A549 (cell line): Measurements from ENCODE around the gene ARMCX1. TPM values are rescaled to one million over a fixed set of nuclear protein-coding genes. Genes with fewer than 3 reads are reported as not detected.

Experiments used
- ATAC-seq, 2 experiments: fragments of 200-7000 bp in 1 of 2; fragments of >200 bp in 1 of 2; cut with Nextera tagmentation in 1 of 2; cut with Tn5 transposase in 1 of 2; 3 replicates each; pipeline versions ENCODE4 v1.8.0 to v1.9.1; 2018 to 2020; ENCODE audit warnings: mild to moderate bottlenecking in 1 of 2, moderate library complexity in 1 of 2
- CTCF ChIA-PET: fragments of 300-600 bp; sonication (Branson Sonifier 250); formaldehyde crosslinking; extraction: SDS; loops from one replicate; lab custom pipeline; 2021; ENCODE audit warnings: antibody characterized with exemption, inconsistent platforms; lab: Yijun Ruan, JAX
- POLR2A ChIA-PET: fragments of 350-600 bp; formaldehyde crosslinking; extraction: SDS; loops from one replicate; lab custom pipeline; 2021; ENCODE audit warnings: antibody characterized with exemption, inconsistent platforms; lab: Yijun Ruan, JAX
- DNase-seq, 2 experiments: peaks; one replicate each; pipeline versions ENCODE4 v3.0.0 to v3.0.0-alpha.2; 2011 to 2016; ENCODE audit warnings: low read depth in 1 of 2, low spot score in 1 of 2
- FAIRE-seq: peaks from 2 replicates; lab custom pipeline; 2011; peaks lifted over from hg19 to GRCh38; lab: Jason Lieb, UNC
- H3K27ac ChIP-seq, 2 experiments: fragments of >200 bp; sonication (Bioruptor Twin); formaldehyde crosslinking; 3 replicates each; pipeline ENCODE4 v1.5.1; 2016 to 2017
- H3K4me1 ChIP-seq: fragments of >200 bp; sonication (Bioruptor Twin); formaldehyde crosslinking; 3 replicates; pipeline ENCODE4 v1.6.1; 2016
- H3K4me2 ChIP-seq: fragments of >200 bp; sonication (Bioruptor Twin); formaldehyde crosslinking; 3 replicates; pipeline ENCODE4 v1.6.1; 2016
- H3K4me3 ChIP-seq: fragments of >200 bp; sonication (Bioruptor Twin); formaldehyde crosslinking; 3 replicates; pipeline ENCODE4 v1.5.1; 2016
- H3K9me3 ChIP-seq: fragments of >200 bp; sonication (Bioruptor Twin); formaldehyde crosslinking; 3 replicates; pipeline ENCODE4 v1.6.1; 2016
- BHLHE40 ChIP-seq: IDR thresholded peaks from 2 replicates; pipeline ENCODE4 v1.6.1; 2012; ENCODE audit warnings: low read depth, low read length, inconsistent platforms
- CBX2 ChIP-seq: fragments of 200-600 bp; sonication (generic); IDR thresholded peaks from 2 replicates; pipeline ENCODE4 v1.6.1; 2016; ENCODE audit warnings: low read depth, mild to moderate bottlenecking, borderline replicate concordance
- CBX8 ChIP-seq: fragments of 200-600 bp; sonication (generic); IDR thresholded peaks from 2 replicates; pipeline ENCODE4 v1.6.1; 2016
- CEBPB ChIP-seq, 2 experiments: fragments of >200 bp in 1 of 2; sonication (Bioruptor Twin) in 1 of 2; formaldehyde crosslinking in 1 of 2; IDR thresholded peaks; 2 replicates each; pipeline ENCODE4 v1.6.1; 2012 to 2016
- CHD4 ChIP-seq: fragments of 200-600 bp; sonication (generic); IDR thresholded peaks from 2 replicates; pipeline ENCODE4 v1.6.1; 2016; ENCODE audit warnings: antibody characterized with exemption, mild to moderate bottlenecking, borderline replicate concordance
- E2F6 ChIP-seq: IDR thresholded peaks from 2 replicates; pipeline ENCODE4 v1.6.1; 2012; ENCODE audit warnings: low read depth, borderline replicate concordance
- ESRRA ChIP-seq: fragments of 150-350 bp; IDR thresholded peaks from 2 replicates; pipeline ENCODE4 v1.6.1; 2014; ENCODE audit warnings: mild to moderate bottlenecking, low read length, borderline replicate concordance
- FOSB ChIP-seq: fragments of 250-450 bp; sonication (Bioruptor Pico); IDR thresholded peaks from 2 replicates; pipeline ENCODE4 v1.5.0; 2020; ENCODE audit warnings: mild to moderate bottlenecking, moderate library complexity
- FOSL2 ChIP-seq, 2 experiments: fragments of 450-650 bp in 1 of 2; fragments of >200 bp in 1 of 2; sonication (Bioruptor Twin) in 1 of 2; formaldehyde crosslinking; IDR thresholded peaks; 2 replicates each; pipeline versions ENCODE4 v1.5.0 to v1.6.1; 2016 to 2020; ENCODE audit warnings: mild to moderate bottlenecking in 1 of 2, moderate library complexity in 1 of 2
- HDAC2 ChIP-seq: fragments of 200-600 bp; sonication (generic); IDR thresholded peaks from 2 replicates; pipeline ENCODE4 v1.6.1; 2016
- HES2 ChIP-seq: fragments of >200 bp; sonication (Bioruptor Twin); formaldehyde crosslinking; IDR thresholded peaks from 2 replicates; pipeline ENCODE4 v1.6.1; 2016
- HOXB13 ChIP-seq: fragments of 250-450 bp; sonication (Bioruptor Pico); IDR thresholded peaks from 2 replicates; pipeline ENCODE4 v1.5.0; 2020; ENCODE audit warnings: low read depth, mild to moderate bottlenecking, moderate library complexity
- HOXB5 ChIP-seq: fragments of 250-450 bp; sonication (Bioruptor Pico); IDR thresholded peaks from 2 replicates; pipeline ENCODE4 v1.5.0; 2020; ENCODE audit warnings: mild to moderate bottlenecking, moderate library complexity
- KDM1A ChIP-seq: fragments of 200-600 bp; sonication (generic); IDR thresholded peaks from 2 replicates; pipeline ENCODE4 v1.6.1; 2016; ENCODE audit warnings: low read depth, mild to moderate bottlenecking
- MAX ChIP-seq: IDR thresholded peaks from 2 replicates; pipeline ENCODE4 v1.6.1; 2012
- MYC ChIP-seq: IDR thresholded peaks from 2 replicates; pipeline ENCODE4 v1.6.1; 2012; ENCODE audit warnings: mild to moderate bottlenecking, inconsistent platforms, low read length, improper control_type of control experiment, borderline replicate concordance
- NPAS2 ChIP-seq: fragments of 250-450 bp; sonication (Bioruptor Pico); IDR thresholded peaks from 2 replicates; pipeline ENCODE4 v1.8.0; 2022; ENCODE audit warnings: mild to moderate bottlenecking, moderate library complexity, borderline replicate concordance
- NR3C1 ChIP-seq: fragments of >200 bp; sonication (Bioruptor Twin); formaldehyde crosslinking; IDR thresholded peaks from 3 replicates; pipeline ENCODE4 v1.6.1; 2017
- PHF8 ChIP-seq: fragments of 200-600 bp; sonication (generic); IDR thresholded peaks from 2 replicates; pipeline ENCODE4 v1.6.1; 2016; ENCODE audit warnings: low read depth, mild to moderate bottlenecking, antibody characterized with exemption, moderate library complexity, borderline replicate concordance
- RAD21 ChIP-seq, 2 experiments: fragments of >200 bp in 1 of 2; sonication (Bioruptor Twin) in 1 of 2; formaldehyde crosslinking in 1 of 2; IDR thresholded peaks in 1 of 2; conservative IDR thresholded peaks in 1 of 2; 2 replicates in 1 of 2; 3 replicates in 1 of 2; pipeline ENCODE4 v1.6.1; 2012 to 2018; ENCODE audit warnings: inconsistent platforms in 1 of 2
- RARB ChIP-seq: fragments of 250-450 bp; sonication (Bioruptor Pico); IDR thresholded peaks from 2 replicates; pipeline ENCODE4 v1.8.0; 2021; ENCODE audit warnings: mild to moderate bottlenecking, moderate library complexity
- SMC3 ChIP-seq: fragments of >200 bp; sonication (Bioruptor Twin); formaldehyde crosslinking; IDR thresholded peaks from 3 replicates; pipeline ENCODE4 v1.6.1; 2018; ENCODE audit warnings: inconsistent platforms
- SREBF2 ChIP-seq: fragments of 450-650 bp; IDR thresholded peaks from 2 replicates; pipeline ENCODE4 v1.6.1; 2014; ENCODE audit warnings: mild to moderate bottlenecking, moderate library complexity
- WGBS: methylation state at CpG from one replicate; pipeline ENCODE4 v1.1.6; 2017; ENCODE audit errors: missing lambda C conversion rate; 5-methylcytosine and 5-hydroxymethylcytosine counted together
- polyA plus RNA-seq, 4 experiments: library from polyadenylated mRNA; depleted of rRNA in 3 of 4; stranded (reverse); fragments of >200 nt; fragmentation: RNase III in 1 of 4; extraction: RNeasy Plus Mini Kit Qiagen cat#74134 plus additional on column Dnase treatment in 1 of 4; gene quantifications; 2 replicates in 3 of 4; 3 replicates in 1 of 4; pipeline ENCODE4 v1.2.3, GENCODE V29; 2011 to 2017
- TF ChIP-seq, protein P1 (sequence below): fragments of >200 bp; sonication (Bioruptor Twin); formaldehyde crosslinking; IDR thresholded peaks from 3 replicates; pipeline ENCODE4 v1.5.1; 2016
- TF ChIP-seq, protein P2 (sequence below): fragments of 250-450 bp; sonication (Bioruptor Pico); IDR thresholded peaks from 2 replicates; pipeline ENCODE4 v1.5.0; 2021; ENCODE audit warnings: mild to moderate bottlenecking, moderate library complexity, borderline replicate concordance

ARMCX1 gene
- polyA plus RNA-seq, 2 of the 4 experiments (the other 2 are of a cell fraction) = 0.48 to 0.89 TPM

DNA sequence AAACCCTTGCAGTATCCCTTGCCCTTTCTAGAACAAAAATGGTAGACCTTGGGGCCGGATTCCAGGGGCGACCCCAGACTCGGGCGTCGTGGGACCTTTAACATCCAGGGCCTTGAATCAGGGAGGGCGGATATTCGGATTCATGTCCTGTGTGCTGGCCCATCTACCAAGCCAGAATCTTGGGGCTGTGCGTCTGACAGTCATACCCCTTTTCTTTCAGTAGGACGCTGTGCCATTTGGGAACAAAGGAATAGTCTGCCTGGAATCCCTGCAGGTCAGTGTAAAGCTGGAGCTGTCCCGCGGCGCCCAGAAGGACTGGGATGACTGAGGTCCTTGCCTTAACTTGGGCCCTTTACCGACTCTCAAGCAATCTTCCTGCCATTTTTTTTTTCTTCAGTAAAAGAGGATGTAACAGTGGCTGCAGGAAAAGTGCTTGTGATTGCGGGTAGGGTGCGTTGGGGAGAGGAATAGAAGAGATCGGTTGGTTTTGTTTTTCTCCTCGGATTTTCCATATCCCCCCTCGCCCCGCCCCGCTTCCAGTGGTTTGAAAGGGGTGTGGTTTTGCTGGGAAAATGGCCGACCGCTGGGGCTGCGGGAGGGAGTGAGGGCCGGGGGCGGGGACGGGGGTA lies 518 bp downstream of the ARMCX1 start:
- Histone ChIP-seq H3K4me2 (peak overlapping the region; percentile 65), H3K9me3 (no peaks in the 10 kb centered on the region)
- no peak for TF ChIP-seq NPAS2 (CRISPR knock-in tag)
- no peak for TF ChIP-seq HDAC2
- no peak for TF ChIP-seq PHF8
- no peak for TF ChIP-seq E2F6
- no peak for TF ChIP-seq BHLHE40
- no peak for TF ChIP-seq CEBPB (IDR thresholded peaks at IDR 0.05)
- no peak for TF ChIP-seq FOSL2 (IDR thresholded peaks at IDR 0.05)
- TF ChIP-seq FOSL2 (CRISPR knock-in tag; IDR thresholded peaks at IDR 0.05) = no peak
- TF ChIP-seq, protein P1, sequence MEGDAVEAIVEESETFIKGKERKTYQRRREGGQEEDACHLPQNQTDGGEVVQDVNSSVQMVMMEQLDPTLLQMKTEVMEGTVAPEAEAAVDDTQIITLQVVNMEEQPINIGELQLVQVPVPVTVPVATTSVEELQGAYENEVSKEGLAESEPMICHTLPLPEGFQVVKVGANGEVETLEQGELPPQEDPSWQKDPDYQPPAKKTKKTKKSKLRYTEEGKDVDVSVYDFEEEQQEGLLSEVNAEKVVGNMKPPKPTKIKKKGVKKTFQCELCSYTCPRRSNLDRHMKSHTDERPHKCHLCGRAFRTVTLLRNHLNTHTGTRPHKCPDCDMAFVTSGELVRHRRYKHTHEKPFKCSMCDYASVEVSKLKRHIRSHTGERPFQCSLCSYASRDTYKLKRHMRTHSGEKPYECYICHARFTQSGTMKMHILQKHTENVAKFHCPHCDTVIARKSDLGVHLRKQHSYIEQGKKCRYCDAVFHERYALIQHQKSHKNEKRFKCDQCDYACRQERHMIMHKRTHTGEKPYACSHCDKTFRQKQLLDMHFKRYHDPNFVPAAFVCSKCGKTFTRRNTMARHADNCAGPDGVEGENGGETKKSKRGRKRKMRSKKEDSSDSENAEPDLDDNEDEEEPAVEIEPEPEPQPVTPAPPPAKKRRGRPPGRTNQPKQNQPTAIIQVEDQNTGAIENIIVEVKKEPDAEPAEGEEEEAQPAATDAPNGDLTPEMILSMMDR = no peak
- no peak for TF ChIP-seq FOSB (CRISPR knock-in tag)
- TF ChIP-seq, all 56 proteins: peak for 0
- Histone ChIP-seq H3K27ac (no peak overlapping the region), H3K4me3 (peak overlapping the region; percentile 31), H3K4me1 (no peaks in the 10 kb centered on the region)
- ATAC-seq = peak; percentile 43 to 83; a peak in 4 of 6 replicates
- POLR2A ChIA-PET = no interaction called here
- WGBS = 24% methylated on average over 13 of the region's 26 CpGs
- no peak for DNase-seq
- CTCF ChIA-PET = no interaction called here
- no peak for FAIRE-seq

DNA sequence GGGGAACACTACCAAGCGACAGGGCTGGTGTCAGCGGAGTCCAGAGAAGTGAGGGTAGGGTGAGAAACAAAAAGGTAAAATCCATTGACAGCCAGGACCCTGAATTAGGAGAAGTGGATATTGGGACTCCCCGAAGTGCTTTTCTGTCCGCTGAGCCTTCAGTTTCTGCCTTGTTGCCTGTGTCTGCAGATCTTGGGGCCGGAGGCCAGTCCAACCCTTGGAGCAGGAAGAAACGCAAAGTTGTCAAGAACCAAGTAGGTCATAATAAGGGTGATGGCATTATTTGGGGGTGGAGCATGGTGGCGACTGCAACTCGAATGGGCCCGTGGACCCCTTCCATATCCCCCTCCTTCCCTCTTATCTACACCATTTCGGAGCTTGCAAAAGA lies 1.0 kb downstream of the ARMCX1 start:
- H3K4me2 ChIP-seq = peak overlapping the region; percentile 65
- no peaks in the 10 kb centered on the region for H3K9me3 ChIP-seq
- no peak for TF ChIP-seq CHD4
- no peak for TF ChIP-seq HDAC2
- no peak for TF ChIP-seq HOXB13
- no peak for TF ChIP-seq MAX
- TF ChIP-seq HES2 = no peak
- TF ChIP-seq HOXB5 (CRISPR knock-in tag) = no peak
- TF ChIP-seq MYC = no peak
- TF ChIP-seq RARB (CRISPR knock-in tag) = no peak
- TF ChIP-seq ESRRA = no peak
- no peak for TF ChIP-seq CBX2
- no peak for TF ChIP-seq BHLHE40
- no peak for TF ChIP-seq SREBF2
- no peak for TF ChIP-seq NR3C1
- TF ChIP-seq SMC3 = no peak
- TF ChIP-seq RAD21 (conservative IDR thresholded peaks at IDR 0.05 in 1 of 2, IDR thresholded peaks at IDR 0.05 in 1 of 2) = no peak
- TF ChIP-seq, protein P2, sequence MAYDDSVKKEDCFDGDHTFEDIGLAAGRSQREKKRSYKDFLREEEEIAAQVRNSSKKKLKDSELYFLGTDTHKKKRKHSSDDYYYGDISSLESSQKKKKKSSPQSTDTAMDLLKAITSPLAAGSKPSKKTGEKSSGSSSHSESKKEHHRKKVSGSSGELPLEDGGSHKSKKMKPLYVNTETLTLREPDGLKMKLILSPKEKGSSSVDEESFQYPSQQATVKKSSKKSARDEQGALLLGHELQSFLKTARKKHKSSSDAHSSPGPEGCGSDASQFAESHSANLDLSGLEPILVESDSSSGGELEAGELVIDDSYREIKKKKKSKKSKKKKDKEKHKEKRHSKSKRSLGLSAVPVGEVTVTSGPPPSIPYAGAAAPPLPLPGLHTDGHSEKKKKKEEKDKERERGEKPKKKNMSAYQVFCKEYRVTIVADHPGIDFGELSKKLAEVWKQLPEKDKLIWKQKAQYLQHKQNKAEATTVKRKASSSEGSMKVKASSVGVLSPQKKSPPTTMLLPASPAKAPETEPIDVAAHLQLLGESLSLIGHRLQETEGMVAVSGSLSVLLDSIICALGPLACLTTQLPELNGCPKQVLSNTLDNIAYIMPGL (CRISPR knock-in tag) = no peak
- TF ChIP-seq PHF8 = no peak
- no peak for TF ChIP-seq CBX8
- no peak for TF ChIP-seq KDM1A
- TF ChIP-seq E2F6 = no peak
- DNase-seq (no peak), FAIRE-seq (no peak), ATAC-seq (no peak)
- WGBS = 66% methylated on average over 9 of the region's 10 CpGs
- H3K4me1 ChIP-seq = no peaks in the 10 kb centered on the region
- POLR2A ChIA-PET = no interaction called here
- CTCF ChIA-PET = no interaction called here
- no peak overlapping the region for H3K27ac ChIP-seq
- H3K4me3 ChIP-seq = peak overlapping the region; percentile 31
